ENCODE measurements around the gene CLUH.
A peak's percentile ranks its signal among the peaks of the same experiment; 100 is the strongest.
"Not testable (repeated sequence)": the region's sequence is repeated elsewhere in the genome, so short reads cannot be mapped to it uniquely, and the experiment has no call there.

Gene CLUH

DNA sequence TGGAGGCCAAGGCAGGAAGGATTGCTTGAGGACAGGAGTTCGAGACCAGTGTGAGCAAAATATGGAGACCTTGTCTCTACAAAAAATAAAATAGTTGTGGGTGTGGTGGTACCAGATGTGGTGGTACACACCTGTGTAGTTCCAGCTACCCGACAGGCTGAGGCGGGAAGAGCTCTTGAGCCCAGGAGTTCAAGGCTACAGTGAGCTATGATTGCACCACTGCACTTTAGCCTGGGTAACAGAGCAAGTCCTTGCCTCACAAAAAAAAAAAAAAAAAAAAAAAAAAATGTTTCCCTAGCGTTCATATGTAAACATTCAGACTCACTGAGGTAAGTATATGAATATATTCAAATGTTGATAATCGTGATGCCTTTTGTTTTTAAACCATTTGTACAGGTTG, 39.5 kb downstream of the CLUH start:
- no peak overlapping the region for H3K4me3 ChIP-seq (replicated peaks in 1 of 2; ENCODE audit: low read depth in 2 of 2, low read length in 2 of 2)
- TF ChIP-seq, protein P1, sequence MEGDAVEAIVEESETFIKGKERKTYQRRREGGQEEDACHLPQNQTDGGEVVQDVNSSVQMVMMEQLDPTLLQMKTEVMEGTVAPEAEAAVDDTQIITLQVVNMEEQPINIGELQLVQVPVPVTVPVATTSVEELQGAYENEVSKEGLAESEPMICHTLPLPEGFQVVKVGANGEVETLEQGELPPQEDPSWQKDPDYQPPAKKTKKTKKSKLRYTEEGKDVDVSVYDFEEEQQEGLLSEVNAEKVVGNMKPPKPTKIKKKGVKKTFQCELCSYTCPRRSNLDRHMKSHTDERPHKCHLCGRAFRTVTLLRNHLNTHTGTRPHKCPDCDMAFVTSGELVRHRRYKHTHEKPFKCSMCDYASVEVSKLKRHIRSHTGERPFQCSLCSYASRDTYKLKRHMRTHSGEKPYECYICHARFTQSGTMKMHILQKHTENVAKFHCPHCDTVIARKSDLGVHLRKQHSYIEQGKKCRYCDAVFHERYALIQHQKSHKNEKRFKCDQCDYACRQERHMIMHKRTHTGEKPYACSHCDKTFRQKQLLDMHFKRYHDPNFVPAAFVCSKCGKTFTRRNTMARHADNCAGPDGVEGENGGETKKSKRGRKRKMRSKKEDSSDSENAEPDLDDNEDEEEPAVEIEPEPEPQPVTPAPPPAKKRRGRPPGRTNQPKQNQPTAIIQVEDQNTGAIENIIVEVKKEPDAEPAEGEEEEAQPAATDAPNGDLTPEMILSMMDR (IDR thresholded peaks at IDR 0.05; ENCODE audit: low read depth, low read length), result no peak
- DNase-seq (ENCODE audit: low read depth in 2 of 2), result no peak

DNA sequence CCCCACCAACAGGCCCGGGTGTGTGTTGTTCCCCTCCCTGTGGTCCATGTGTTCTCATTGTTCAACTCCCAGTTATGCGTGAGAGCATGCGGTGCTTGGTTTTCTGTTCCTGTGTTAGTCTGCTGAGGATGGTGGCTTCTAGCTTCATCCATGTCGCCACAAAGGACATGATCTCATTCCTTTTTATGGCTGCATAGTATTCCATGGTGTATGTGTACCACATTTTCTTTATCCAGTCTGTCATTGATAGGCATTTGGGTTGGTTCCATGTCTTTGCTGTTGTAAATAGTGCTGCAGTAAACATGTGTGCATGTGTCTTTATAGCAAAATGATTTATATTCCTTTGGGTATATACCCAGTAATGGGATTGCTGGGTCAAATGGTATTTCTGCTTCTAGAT, 51.2 kb downstream of the CLUH start:
- not testable (repeated sequence) for H3K4me3 ChIP-seq (replicated peaks in 1 of 2; ENCODE audit: low read depth in 2 of 2, low read length in 2 of 2); DNase-seq (ENCODE audit: low read depth in 2 of 2)

DNA sequence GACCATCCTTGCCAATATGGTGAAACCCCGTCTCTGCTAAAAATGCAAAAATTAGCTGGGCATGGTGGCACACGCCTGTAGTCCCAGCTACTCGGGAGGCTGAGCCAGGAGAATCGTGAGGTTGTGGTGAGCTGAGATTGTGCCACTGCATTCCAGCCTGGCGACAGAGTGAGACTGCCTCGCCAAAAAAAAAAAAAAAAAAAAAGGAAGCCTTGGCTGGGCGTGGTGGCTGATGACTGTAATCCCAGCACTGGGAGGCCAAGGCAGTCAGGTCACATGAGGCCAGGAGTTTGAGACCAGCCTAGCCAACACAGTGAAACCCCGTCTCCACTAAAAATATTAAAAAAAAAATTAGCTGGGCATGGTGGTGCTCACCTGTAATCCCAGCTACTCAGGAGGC, 52.2 kb downstream of the CLUH start:
- not testable (repeated sequence) for H3K4me3 ChIP-seq (replicated peaks in 1 of 2; ENCODE audit: low read depth in 2 of 2, low read length in 2 of 2)
- peak; percentile 33 to 59 for DNase-seq (ENCODE audit: low read depth in 2 of 2)

DNA sequence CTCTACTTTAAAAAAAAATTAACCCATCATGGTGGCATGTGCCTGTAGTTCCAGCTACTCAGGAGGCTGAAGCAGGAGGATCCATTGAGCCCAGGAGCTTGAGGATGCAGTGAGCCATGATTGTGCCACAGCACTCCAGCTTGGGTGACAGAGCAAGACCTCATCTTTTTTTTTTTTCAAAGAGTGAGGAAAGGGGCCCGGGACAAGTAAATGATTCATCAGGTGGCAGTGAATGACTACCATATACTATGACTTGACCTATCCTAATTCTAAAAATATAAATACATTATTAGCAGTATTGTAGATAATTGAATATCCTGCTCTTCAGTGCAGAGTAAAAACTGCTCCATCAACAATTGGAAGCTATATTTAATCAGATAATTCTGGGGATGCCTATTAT, 55.3 kb downstream of the CLUH start:
- H3K4me3 ChIP-seq (replicated peaks in 1 of 2; ENCODE audit: low read depth in 2 of 2, low read length in 2 of 2), result no peak overlapping the region
- TF ChIP-seq, protein P1 (IDR thresholded peaks at IDR 0.05; ENCODE audit: low read depth, low read length), result no peak
- DNase-seq (ENCODE audit: low read depth in 2 of 2), result peak in 1 of 2 donors; percentile 40

DNA sequence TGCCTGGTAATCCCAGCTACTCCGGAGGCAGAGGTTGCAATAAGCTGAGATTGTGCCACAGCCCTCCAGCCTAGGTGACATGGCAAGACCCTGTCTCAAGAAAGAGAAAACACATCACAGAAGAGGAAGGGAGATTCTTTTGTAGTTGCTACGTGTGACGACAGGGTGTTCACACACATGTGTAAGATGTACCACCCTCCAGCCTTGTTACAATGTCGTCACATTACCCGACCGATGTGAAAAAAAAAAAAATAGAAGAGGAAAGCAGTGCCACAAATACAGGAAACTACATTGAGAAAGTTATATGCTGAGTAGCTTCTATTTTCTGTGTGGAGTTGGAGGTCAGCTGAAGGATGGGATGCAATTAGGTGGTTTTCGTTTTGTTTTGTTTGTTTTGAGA, 56.0 kb downstream of the CLUH start:
- DNase-seq (ENCODE audit: low read depth in 2 of 2), result no peak
- H3K4me3 ChIP-seq (replicated peaks in 1 of 2; ENCODE audit: low read depth in 2 of 2, low read length in 2 of 2), result no peak overlapping the region
- TF ChIP-seq, protein P1 (IDR thresholded peaks at IDR 0.05; ENCODE audit: low read depth, low read length), result no peak

DNA sequence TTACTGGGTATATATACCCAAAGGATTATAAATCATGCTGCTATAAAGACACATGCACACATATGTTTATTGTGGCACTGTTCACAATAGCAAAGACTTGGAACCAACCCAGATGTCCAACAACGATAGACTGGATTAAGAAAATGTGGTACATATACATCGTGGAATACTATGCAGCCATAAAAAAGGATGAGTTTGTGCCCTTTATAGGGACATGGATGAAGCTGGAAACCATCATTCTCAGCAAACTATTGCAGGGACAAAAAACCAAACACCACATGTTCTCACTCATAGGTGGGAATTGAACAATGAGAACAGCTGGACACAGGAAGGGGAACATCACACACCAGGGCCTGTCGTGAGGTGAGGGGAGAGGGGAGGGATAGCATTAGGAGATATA, 58.7 kb downstream of the CLUH start:
- not testable (repeated sequence) for H3K4me3 ChIP-seq (replicated peaks in 1 of 2; ENCODE audit: low read depth in 2 of 2, low read length in 2 of 2); DNase-seq (ENCODE audit: low read depth in 2 of 2)

DNA sequence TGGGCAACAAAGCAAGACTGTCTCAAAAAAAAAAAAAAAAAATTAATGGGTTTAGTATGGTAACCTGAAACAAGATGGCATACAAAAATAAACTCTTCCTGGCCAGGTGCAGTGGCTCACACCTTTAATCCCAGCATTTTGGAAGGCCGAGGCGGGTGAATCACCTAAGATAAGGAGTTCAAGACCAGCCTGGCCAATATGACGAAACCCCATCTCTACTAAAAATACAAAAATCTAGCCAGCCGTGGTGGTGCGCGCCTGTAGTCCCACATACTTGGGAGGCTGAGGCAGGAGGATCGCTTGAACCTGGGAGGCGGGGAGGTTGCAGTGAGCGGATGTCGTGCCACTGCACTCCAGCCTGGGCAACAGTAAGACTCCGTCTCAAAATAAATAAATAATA, 62.4 kb downstream of the CLUH start:
- no peak for DNase-seq (ENCODE audit: low read depth in 2 of 2)
- H3K4me3 ChIP-seq (replicated peaks in 1 of 2; ENCODE audit: low read depth in 2 of 2, low read length in 2 of 2), result no peak overlapping the region
- TF ChIP-seq, protein P1 (IDR thresholded peaks at IDR 0.05; ENCODE audit: low read depth, low read length), result no peak

DNA sequence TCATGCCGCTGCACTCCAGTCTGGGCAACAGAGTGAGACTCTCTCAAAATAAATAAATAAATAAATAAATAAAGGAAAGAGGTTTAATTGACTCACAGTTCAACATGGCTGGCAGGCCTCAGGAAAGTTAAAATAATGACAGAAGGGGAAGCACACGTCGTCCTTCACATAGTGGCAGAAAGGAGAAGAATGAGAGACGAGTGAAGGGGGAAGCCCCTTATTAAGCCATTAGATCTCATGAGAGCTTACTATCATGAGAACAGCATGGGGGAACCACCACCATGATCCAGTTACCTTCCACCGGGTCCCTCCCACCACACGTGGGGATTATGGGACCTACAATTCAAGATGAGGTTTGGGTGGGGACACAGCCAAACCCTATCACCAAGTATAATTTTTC, 63.6 kb downstream of the CLUH start:
- no peak overlapping the region for H3K4me3 ChIP-seq (replicated peaks in 1 of 2; ENCODE audit: low read depth in 2 of 2, low read length in 2 of 2)
- TF ChIP-seq, protein P1 (IDR thresholded peaks at IDR 0.05; ENCODE audit: low read depth, low read length), result no peak
- DNase-seq (ENCODE audit: low read depth in 2 of 2), result no peak

DNA sequence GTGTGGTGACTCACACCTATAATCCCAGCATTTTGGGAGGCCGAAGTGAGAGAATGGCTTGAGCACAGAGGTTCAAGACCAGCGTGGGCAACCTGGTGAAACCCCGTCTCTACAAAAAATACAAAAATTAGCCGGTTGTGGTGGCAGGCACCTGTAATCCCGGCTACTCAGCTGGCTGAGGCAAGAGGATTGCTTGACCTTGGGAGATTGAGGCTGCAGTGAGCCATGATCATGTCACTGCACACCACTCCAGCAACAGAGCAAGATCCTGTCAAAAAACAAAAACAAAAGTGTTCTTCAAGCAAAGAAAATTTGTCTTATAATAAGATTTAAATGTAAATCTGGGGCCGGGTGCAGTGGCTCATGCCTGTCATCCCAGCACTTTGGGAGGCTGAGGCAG, 66.6 kb downstream of the CLUH start:
- TF ChIP-seq, protein P1 (IDR thresholded peaks at IDR 0.05; ENCODE audit: low read depth, low read length), result no peak

More for the DNA sequence above, 66.6 kb downstream of the CLUH start:
- no peak overlapping the region for H3K4me3 ChIP-seq (replicated peaks in 1 of 2; ENCODE audit: low read depth in 2 of 2, low read length in 2 of 2)
- no peak for DNase-seq (ENCODE audit: low read depth in 2 of 2)
